HG03354 (cell line): Measurements from ENCODE around the gene TBC1D10A.

ENCODE experiments used
- ATAC-seq: cut with Tn5 transposase; IDR thresholded peaks from one replicate; pipeline ENCODE4 v1.9.1; 2021; ENCODE audit warnings: mild to moderate bottlenecking; ENCODE audit not compliant: unreplicated experiment, poor library complexity, severe bottlenecking

TBC1D10A gene

DNA sequence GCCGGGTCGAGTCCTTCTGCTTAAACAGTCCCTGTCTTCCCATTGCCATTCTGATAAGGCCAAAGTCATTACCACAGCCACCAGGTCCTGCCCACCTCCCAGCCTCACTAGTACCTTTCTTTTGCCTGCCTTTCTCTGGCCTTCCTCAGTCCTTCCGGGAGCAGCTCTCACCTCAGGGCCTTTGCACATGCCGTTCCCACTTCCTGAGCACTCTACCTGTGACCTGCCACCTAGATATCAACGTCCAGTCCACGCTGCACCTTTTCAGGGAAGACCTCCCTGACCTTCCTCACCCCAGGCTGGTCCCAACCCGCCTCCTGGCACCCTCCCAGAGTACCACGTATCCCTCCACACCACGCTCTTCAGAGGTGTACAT lies 52.3 kb downstream of the TBC1D10A start:
- no peak for ATAC-seq

GRCh38 chr22:30273711-30274436 lies 52.9 kb downstream of the TBC1D10A start:
- no peak for ATAC-seq

DNA sequence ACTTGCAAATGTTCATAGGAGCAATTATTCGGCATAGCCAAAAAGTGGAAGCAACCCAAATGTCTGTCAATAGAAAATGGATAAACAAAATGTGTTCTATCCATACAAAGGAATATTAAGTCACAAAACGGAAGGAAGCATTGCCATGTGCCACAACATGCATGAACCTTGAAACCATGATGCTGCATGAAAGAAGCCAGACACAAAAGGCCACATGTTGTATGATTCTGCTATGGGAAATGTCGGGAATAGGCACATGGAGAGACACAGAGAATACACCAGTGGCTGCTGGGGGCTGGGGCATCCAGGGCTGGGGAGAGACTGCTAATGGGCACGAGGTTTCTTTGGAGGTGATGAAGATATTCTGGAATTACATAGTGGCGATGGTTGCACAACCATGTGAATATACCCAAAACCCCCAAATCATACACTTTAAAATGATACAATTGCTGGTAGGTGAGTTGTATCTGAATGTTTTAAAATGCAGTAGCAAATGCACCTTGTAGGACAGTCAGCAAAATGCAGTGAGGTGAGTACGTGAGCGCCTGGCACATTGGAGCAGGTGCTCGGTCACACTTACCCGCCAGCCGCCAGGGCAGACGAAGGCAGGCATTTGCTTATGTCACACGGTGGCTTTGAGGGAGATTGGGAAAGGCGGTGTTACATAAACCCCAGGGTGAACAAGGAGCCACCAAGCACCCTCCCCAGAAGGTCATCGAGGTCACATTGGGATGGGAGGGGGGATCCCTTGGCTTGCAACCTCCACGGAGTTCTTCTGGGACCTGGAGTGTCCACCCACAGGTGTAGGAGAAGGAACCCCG lies 53.8 kb downstream of the TBC1D10A start:
- no peak for ATAC-seq

DNA sequence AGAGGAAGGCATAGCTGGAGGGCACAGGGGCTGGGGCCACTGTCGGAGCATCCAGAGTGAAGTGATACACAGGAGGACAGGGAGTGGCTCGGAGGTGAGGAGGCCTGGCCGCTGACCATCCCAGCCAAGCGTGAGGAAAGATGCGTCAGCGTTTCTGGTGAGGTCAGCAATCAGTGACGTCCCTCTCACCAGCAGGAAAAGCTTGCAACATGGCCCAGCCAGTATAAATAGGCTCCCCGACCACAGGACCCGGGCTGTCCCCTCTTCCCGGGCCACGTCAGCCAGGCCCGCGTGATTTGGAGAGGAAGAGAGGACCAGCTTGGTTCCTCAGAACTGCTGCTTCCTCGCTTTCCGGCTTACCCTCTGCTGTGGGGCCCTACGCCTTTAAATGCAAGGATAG lies 55.9 kb downstream of the TBC1D10A start:
- no peak for ATAC-seq

DNA sequence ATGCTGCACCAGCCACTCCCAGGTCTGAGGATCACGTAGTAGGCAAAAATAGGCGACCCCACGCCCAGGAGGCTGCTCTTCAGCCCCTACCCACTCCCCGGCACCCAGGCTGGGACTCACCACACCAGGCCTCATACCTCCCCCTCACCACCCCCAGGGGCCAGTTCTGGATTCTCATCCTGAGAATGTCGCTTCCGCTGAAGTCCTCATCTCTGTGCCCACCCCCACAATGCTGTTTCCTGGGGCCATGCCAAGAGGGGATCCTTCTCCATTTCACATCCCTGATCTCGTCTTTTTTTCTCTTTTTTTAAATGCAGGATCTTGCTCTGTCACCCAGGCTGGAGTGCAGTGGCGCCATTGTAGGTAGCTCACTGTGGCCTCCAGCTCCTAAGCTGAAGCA lies 58.4 kb downstream of the TBC1D10A start:
- no peak for ATAC-seq

DNA sequence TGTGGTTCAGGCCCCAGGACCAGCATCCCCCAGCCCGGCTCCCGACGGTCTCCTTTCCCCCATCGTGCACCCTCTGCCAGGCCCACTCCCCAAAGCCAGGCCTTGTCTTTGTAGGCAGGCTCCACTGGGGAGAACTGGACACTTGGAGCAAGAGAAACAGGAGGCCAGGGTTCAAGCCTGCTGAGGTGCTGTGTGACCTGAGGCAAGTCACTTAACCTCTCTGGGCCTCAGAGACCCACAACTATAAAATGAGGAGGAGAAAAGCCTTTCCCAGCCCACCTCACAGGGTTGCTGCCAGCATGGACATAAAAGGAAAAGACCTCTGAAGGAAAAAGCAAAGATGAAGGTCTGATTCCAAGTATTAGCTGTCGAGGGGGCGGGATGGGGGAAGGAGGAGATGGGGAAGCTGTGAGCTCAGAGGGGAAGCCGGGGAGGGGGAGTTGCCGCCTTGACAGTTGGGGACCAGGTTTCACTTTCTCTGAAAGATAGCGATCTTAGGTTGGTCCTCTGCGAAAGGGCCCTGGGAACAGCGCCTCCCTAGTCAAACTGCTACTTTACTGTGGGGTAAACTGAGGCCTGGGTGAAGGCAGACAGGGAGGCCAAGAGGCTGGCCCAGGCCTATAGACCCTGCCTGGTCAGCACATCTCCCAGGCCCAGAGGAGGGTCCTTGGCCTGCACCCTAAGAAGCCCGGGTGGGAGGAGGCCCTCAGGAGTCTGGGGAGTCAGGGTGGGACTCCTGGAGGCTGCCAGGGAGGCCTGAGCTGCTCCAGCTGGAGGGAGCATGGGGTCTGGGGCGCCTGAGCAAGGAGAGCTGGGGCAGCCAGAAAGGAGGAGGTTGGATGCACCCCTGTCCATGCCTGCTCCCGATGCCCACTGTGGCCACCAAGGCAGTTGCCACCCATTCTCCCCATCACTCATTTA lies 59.1 kb downstream of the TBC1D10A start:
- ATAC-seq, result no peak

GRCh38 chr22:30266445-30267381 lies 60.0 kb downstream of the TBC1D10A start, which contains the start of gene OSM:
Gene OSM, minus strand, starts transcription at chr22:30266851. Its CDS starts 52 bp downstream, at chr22:30266799.
- ATAC-seq, result no peak

DNA sequence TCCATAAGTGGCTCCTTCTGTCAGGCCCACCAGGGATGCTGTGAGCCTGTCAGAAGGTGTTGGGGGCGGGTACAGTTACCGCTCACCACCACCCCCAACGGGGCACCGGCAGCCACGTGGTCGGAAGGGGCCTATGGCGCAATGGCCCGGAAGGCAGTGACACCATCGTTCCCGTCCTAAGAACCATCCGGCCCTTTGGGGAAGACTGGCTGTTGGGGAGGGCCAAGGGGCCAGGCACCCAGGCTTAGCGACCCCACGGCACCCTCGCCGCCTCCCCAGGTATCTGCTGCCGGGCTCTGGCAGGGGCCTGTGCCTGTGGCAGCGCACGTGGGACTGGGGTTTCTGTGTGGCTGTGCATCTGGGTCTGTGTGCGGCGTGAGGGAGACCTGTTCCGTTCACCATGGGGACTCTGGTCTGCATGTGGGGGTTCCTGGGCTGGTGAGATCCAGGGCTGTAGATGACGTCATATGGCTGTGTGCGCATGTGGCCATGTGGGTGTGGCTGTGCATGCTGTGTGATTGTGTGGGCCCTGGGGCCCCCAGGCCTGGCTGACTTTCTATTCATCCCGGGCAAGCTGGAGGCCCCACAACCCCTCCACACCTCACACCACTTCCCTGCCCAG lies 60.8 kb downstream of the TBC1D10A start:
- ATAC-seq, result peak; percentile 74

- no peak for ATAC-seq
Measured at GRCh38 chr22:30265131-30265720, 61.5 kb downstream of the TBC1D10A start.

- ATAC-seq, result no peak
Measured at GRCh38 chr22:30263883-30264282, 62.9 kb downstream of the TBC1D10A start.

DNA sequence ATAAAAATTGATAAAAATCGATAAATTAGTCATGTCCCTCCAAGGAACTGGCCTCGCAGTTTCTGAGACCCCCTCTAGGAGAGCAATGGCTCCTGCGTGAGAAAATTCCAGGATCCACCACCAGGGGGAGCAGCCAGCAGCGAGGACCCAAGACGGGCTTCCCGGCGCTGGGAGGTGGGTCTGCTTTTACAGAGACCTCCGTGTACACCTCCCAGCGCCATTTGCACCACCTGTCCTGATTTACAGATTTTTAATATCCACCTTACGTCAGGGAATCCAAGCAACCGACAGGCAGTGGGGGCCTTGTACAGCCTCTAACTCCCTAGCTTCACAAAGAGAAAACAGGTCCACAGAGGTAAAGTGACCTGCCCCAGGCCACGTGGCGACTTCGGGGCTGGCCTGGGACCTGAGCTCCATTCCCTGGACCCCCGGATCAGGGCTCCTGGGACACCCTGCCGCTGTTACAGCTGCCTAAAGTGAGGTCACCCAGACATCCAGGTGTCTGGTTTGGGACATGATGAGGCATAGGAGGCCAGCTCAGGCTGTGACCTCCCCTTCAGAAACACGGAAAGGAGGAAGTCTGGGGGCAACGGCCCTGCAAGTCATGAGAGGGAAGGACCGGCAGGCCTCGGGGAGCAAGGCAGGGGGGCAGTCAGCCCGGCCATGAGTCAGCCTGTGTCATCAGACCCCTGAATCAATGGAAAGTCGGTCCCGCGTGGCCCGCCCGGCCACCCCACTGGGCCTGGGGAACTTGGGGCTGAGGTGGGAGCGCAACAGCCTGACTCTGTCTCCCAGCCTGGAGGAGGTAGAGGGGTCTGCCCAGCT lies 63.6 kb downstream of the TBC1D10A start:
- ATAC-seq, result no peak

DNA sequence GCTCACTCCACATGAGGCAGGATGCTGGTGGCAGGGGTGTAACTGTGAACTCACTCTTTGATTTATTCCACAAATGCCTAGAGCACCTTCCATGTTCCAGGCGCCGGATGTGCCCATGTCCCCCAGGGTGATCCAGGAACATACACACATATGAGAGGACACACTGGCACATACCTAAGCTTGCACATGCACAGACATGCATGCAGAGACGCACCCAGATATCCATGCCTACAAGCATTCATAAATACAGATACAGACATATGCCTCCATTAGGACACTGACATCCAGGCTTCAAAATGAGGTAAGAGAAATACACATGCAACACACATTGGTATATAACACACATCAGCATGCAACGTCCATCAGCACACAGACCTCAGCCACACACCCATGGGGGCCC lies 64.6 kb downstream of the TBC1D10A start:
- no peak for ATAC-seq

- no peak for ATAC-seq
Measured at GRCh38 chr22:30261134-30261533, 65.6 kb downstream of the TBC1D10A start.

- no peak for ATAC-seq
Measured at GRCh38 chr22:30260682-30261081, 66.1 kb downstream of the TBC1D10A start.

GRCh38 chr22:30260276-30260675 lies 66.5 kb downstream of the TBC1D10A start:
- no peak for ATAC-seq

- no peak for ATAC-seq
Measured at GRCh38 chr22:30254314-30254713, 72.4 kb downstream of the TBC1D10A start.

- no peak for ATAC-seq
Measured at GRCh38 chr22:30253205-30253852, 73.4 kb downstream of the TBC1D10A start.
